ENCODE results near the gene ADCY6. TPM values are rescaled to one million over a fixed set of nuclear protein-coding genes. Genes with fewer than 3 reads are reported as not detected.
"Not testable (repeated sequence)": the region's sequence is repeated elsewhere in the genome, so short reads cannot be mapped to it uniquely, and the experiment has no call there.

ADCY6 gene
- total RNA-seq, 2 experiments from 2014 or later = not detected

DNA sequence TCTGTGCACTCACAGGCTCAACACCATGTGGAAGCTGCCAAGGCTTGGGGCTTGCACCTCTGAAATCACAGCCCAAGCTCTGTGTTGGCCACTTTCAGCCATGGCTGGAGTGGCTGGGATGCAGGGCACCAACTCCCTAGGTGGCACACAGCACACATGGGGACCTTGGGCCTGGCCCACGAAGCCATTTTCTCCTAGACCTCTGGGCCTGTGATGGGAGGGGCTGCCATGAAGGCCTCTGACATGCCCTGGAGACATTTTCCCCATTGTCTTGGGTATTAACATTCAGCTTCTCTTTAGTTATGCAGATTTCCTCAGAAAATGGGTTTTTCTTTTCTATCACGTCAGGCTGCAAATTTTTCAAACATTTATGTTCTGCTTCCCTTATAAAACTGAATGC, 68.7 kb downstream of the ADCY6 start:
- DNase-seq (ENCODE audit: low spot score); H3K4me2 ChIP-seq (ENCODE audit: low read length); H3K4me3 ChIP-seq (ENCODE audit: low read depth, low read length, poor library complexity, severe bottlenecking); H4K20me1 ChIP-seq (ENCODE audit: insufficient read depth, low read length); H3K36me3 ChIP-seq (ENCODE audit: insufficient read depth, low read length); H3K9me2 ChIP-seq (ENCODE audit: insufficient read depth, low read length); H3K27ac ChIP-seq (ENCODE audit: low read depth, low read length, poor library complexity, severe bottlenecking); intact Hi-C loops (cut with micrococcal nuclease; ENCODE audit: unreplicated experiment); H2AFZ ChIP-seq (ENCODE audit: low read length); CTCF ChIA-PET (ENCODE audit: unreplicated experiment); H3K4me1 ChIP-seq (ENCODE audit: insufficient read depth, low read length, poor library complexity, severe bottlenecking); POLR2A ChIA-PET; BruUV-seq (replicated peaks): not testable (repeated sequence)
- Histone ChIP-seq H3K79me2 (ENCODE audit: insufficient read depth, low read depth, low read length) (peaks cover 13% of the 10 kb centered on the region), H3K9me3 (ENCODE audit: low read length) (peaks cover 16% of the 10 kb centered on the region; the same call in 1 of the 2 replicates)

DNA sequence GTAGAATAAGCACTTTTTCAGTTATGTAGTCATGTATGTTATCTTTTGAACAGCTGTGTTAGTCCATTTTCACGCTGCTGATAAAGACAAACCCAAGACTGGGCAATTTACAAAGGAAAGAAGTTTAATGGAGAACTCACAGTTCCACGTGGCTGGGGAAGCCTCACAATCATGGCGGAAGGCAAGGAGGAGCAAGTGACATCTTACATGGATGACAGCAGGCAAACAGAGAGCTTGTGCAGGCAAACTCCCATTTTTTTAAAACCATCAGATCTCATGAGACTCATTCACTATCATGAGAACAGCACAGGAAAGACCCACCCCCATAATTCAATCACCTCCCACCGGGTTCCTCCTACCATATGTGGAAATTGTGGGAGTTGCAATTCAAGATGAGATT, 69.9 kb downstream of the ADCY6 start:
- peaks cover 16% of the 10 kb centered on the region; the same call in 1 of the 2 replicates for H3K9me3 ChIP-seq (ENCODE audit: low read length)
- H3K4me2 ChIP-seq (ENCODE audit: low read length); H2AFZ ChIP-seq (ENCODE audit: low read length); CTCF ChIA-PET (ENCODE audit: unreplicated experiment); H3K4me3 ChIP-seq (ENCODE audit: low read depth, low read length, poor library complexity, severe bottlenecking); H3K9me2 ChIP-seq (ENCODE audit: insufficient read depth, low read length); BruUV-seq (replicated peaks); DNase-seq (ENCODE audit: low spot score); H3K27ac ChIP-seq (ENCODE audit: low read depth, low read length, poor library complexity, severe bottlenecking); H4K20me1 ChIP-seq (ENCODE audit: insufficient read depth, low read length); intact Hi-C loops (cut with micrococcal nuclease; ENCODE audit: unreplicated experiment): not testable (repeated sequence)
- H3K36me3 ChIP-seq (ENCODE audit: insufficient read depth, low read length) = peaks cover 11% of the 10 kb centered on the region
- peaks cover 17% of the 10 kb centered on the region for H3K4me1 ChIP-seq (ENCODE audit: insufficient read depth, low read length, poor library complexity, severe bottlenecking)
- POLR2A ChIA-PET = interaction anchor here (1.2 kb wide), 1 partner anchor 27 kb away, joined by 3 read pairs; no protein-coding TSS in a partner anchor
- peaks cover 25% of the 10 kb centered on the region for H3K79me2 ChIP-seq (ENCODE audit: insufficient read depth, low read depth, low read length)

DNA sequence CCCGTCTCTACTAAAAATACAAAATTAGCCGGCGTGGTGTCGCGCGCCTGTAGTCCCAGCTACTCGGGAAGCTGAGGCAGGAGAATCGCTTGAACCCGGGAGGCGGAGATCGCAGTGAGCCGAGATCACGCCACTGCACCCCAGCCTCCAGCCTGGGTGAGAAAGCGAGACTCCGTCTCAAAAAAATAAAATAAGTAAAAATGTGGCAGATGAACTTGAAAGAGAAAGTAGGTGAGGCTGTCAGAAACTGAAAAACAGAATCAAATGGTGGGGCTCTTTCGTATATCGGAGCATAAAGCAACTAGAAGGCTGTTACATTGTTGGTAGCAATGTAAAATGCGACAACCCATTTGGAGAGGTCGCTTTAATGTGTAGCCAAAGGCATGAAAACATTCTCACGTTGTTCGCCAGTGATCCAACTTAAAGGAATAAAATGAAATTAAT, 71.6 kb downstream of the ADCY6 start:
- H2AFZ ChIP-seq (ENCODE audit: low read length) = peak overlapping the region; percentile 87
- TF ChIP-seq, protein P1, sequence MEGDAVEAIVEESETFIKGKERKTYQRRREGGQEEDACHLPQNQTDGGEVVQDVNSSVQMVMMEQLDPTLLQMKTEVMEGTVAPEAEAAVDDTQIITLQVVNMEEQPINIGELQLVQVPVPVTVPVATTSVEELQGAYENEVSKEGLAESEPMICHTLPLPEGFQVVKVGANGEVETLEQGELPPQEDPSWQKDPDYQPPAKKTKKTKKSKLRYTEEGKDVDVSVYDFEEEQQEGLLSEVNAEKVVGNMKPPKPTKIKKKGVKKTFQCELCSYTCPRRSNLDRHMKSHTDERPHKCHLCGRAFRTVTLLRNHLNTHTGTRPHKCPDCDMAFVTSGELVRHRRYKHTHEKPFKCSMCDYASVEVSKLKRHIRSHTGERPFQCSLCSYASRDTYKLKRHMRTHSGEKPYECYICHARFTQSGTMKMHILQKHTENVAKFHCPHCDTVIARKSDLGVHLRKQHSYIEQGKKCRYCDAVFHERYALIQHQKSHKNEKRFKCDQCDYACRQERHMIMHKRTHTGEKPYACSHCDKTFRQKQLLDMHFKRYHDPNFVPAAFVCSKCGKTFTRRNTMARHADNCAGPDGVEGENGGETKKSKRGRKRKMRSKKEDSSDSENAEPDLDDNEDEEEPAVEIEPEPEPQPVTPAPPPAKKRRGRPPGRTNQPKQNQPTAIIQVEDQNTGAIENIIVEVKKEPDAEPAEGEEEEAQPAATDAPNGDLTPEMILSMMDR (conservative IDR thresholded peaks at IDR 0.05; ENCODE audit: low read length) = 0 out of 2 replicates have a peak, but pooled peaks have one; percentile 8
- no peak for TF ChIP-seq EZH2phosphoT487 (IDR thresholded peaks at IDR 0.05; ENCODE audit: borderline replicate concordance, low read depth, low read length)
- no peaks in the 10 kb centered on the region for H4K20me1 ChIP-seq (ENCODE audit: insufficient read depth, low read length)
- H3K9me3 ChIP-seq (ENCODE audit: low read length) = peaks cover 16% of the 10 kb centered on the region; the same call in 1 of the 2 replicates
- BruUV-seq (replicated peaks) = TSS peak; percentile 96
- peak overlapping the region; percentile 82 for H3K27ac ChIP-seq (ENCODE audit: low read depth, low read length, poor library complexity, severe bottlenecking)
- peaks cover 19% of the 10 kb centered on the region for H3K4me1 ChIP-seq (ENCODE audit: insufficient read depth, low read length, poor library complexity, severe bottlenecking)
- H3K79me2 ChIP-seq (ENCODE audit: insufficient read depth, low read depth, low read length) = peaks cover 42% of the 10 kb centered on the region
- no peaks in the 10 kb centered on the region for H3K9me2 ChIP-seq (ENCODE audit: insufficient read depth, low read length)
- ChIA-PET POLR2A (interaction anchor here (1.4 kb wide), 1 partner anchor 41 kb away, joined by 4 read pairs; no protein-coding TSS in a partner anchor), CTCF (ENCODE audit: unreplicated experiment) (no interaction called here)
- DNase-seq (ENCODE audit: low spot score) = peak; percentile 26
- H3K4me2 ChIP-seq (ENCODE audit: low read length) = peak overlapping the region; percentile 85
- H3K36me3 ChIP-seq (ENCODE audit: insufficient read depth, low read length) = peaks cover 29% of the 10 kb centered on the region
- intact Hi-C loops (cut with micrococcal nuclease; ENCODE audit: unreplicated experiment) = no loop called here
- H3K4me3 ChIP-seq (ENCODE audit: low read depth, low read length, poor library complexity, severe bottlenecking) = peak overlapping the region; percentile 92
